Upper lobe of left lung (tissue), 6 donors: ENCODE results near the gene RBM18. TPM values are rescaled to one million over a fixed set of nuclear protein-coding genes. Genes with fewer than 3 reads are reported as not detected.

Experiments
- ATAC-seq, 2 donors: fragments of 200-7000 bp; cut with Tn5 transposase; one replicate each; pipeline ENCODE4 v1.9.1; 2022; ENCODE audit warnings: mild to moderate bottlenecking in 2 of 2, moderate library complexity in 2 of 2; ENCODE audit not compliant: low FRiP score in 2 of 2
- DNase-seq, 2 donors: peaks; one replicate each; pipeline ENCODE4 v3.0.0-alpha.2; 2019 to 2020
- H3K27ac ChIP-seq, 4 donors: fragments of 200-600 bp; sonication (generic); one replicate each; pipeline ENCODE4 v1.5.1; 2016 to 2019
- H3K27me3 ChIP-seq, 4 donors: fragments of 200-600 bp; sonication (generic); one replicate each; pipeline ENCODE4 v1.5.1; 2017 to 2019
- H3K36me3 ChIP-seq, 4 donors: fragments of 200-600 bp; sonication (generic); one replicate each; pipeline ENCODE4 v1.5.1; 2016 to 2019
- H3K4me1 ChIP-seq, 4 donors: fragments of 200-600 bp; sonication (generic); one replicate each; pipeline ENCODE4 v1.5.1; 2018 to 2019
- H3K4me3 ChIP-seq, 4 donors: fragments of 200-600 bp; sonication (generic); one replicate each; pipeline ENCODE4 v1.5.1; 2017 to 2019; ENCODE audit warnings: mild to moderate bottlenecking in 2 of 4, moderate library complexity in 1 of 4
- H3K9me3 ChIP-seq, 4 donors: fragments of 200-600 bp; sonication (generic); one replicate each; pipeline ENCODE4 v1.5.1; 2018 to 2019
- CTCF ChIP-seq, 6 experiments: fragments of 450-650 bp in 4 of 6; fragments of 200-600 bp in 2 of 6; sonication (generic) in 2 of 6; IDR thresholded peaks; one replicate each; pipeline ENCODE4 v1.5.1; 2016 to 2019; ENCODE audit warnings: antibody characterized with exemption in 6 of 6
- EP300 ChIP-seq, 4 donors: sonication (generic); formaldehyde crosslinking; IDR thresholded peaks; one replicate each; pipeline ENCODE4 v1.5.1; 2017; ENCODE audit warnings: antibody characterized with exemption in 4 of 4, control low read depth in 2 of 4
- POLR2A ChIP-seq, 4 donors: fragments of 450-650 bp; IDR thresholded peaks; one replicate each; pipeline ENCODE4 v1.5.1; 2016 to 2017; ENCODE audit warnings: antibody characterized with exemption in 4 of 4, mild to moderate bottlenecking in 2 of 4
- POLR2AphosphoS5 ChIP-seq, 2 donors: sonication (generic); formaldehyde crosslinking; IDR thresholded peaks; one replicate each; pipeline ENCODE4 v1.5.1; 2017; ENCODE audit warnings: antibody characterized with exemption in 2 of 2
- WGBS, 2 donors: methylation state at CpG; one replicate each; pipeline ENCODE4 v1.1.5; 2017 to 2018; 5-methylcytosine and 5-hydroxymethylcytosine counted together
- total RNA-seq, 6 donors: library from RNA; depleted of rRNA in 4 of 6; stranded (reverse); fragments of >200 nt in 4 of 6; gene quantifications; one replicate each; pipeline versions ENCODE4 v1.1.0 to v1.2.1, GENCODE V29; 2016 to 2021
- donor health status: DM: no; HTN: no; CAD: no; lungs with moderate emphysema.
- donor health status: DM: no; HTN: yes; CAD: no; lungs with severe emphysema.

Gene RBM18
- total RNA-seq, 6 donors from 2014 or later = 3.0 to 19.9 (median 11.8) TPM

GRCh38 chr9:122212473-122213004, 52.1 kb downstream of the RBM18 start:
- DNase-seq (no peak), ATAC-seq (no peak)
- no peaks in the 10 kb centered on the region for H3K9me3 ChIP-seq
- H3K27me3 ChIP-seq = peaks cover 0 to 18% (median 10%) of the 10 kb centered on the region in 4 donors
- TF ChIP-seq EP300 (IDR thresholded peaks at IDR 0.05) (no peak), POLR2AphosphoS5 (IDR thresholded peaks at IDR 0.05) (no peak), POLR2A (IDR thresholded peaks at IDR 0.05) (no peak), CTCF (IDR thresholded peaks at IDR 0.05) (no peak)
- no peak overlapping the region for H3K27ac ChIP-seq
- no peak overlapping the region for H3K4me3 ChIP-seq
- peaks cover 11 to 15% (median 13%) of the 10 kb centered on the region in 4 donors for H3K4me1 ChIP-seq
- no peaks in the 10 kb centered on the region for H3K36me3 ChIP-seq
- whole genome bisulfite sequencing, 2 donors = 84 to 90% methylated on average over 7 of the region's 7 CpGs

- ATAC-seq (peak in 1 of 2 donors; percentile 3), DNase-seq (peak in 1 of 2 donors; percentile 49)
- H3K36me3 ChIP-seq = no peaks in the 10 kb centered on the region
- no peak for TF ChIP-seq EP300 (IDR thresholded peaks at IDR 0.05)
- 86% methylated on average over 8 to 12 of the region's 12 CpGs for WGBS, 2 donors
- H3K4me1 ChIP-seq = peaks cover 11 to 14% (median 13%) of the 10 kb centered on the region in 4 donors
- H3K27me3 ChIP-seq = peaks cover 0 to 17% (median 10%) of the 10 kb centered on the region in 4 donors
- no peak overlapping the region for H3K27ac ChIP-seq
- no peak overlapping the region for H3K4me3 ChIP-seq
- H3K9me3 ChIP-seq = no peaks in the 10 kb centered on the region
Measured at GRCh38 chr9:122209451-122209850, 55.2 kb downstream of the RBM18 start.

GRCh38 chr9:122207096-122207495, 57.5 kb downstream of the RBM18 start:
- Histone ChIP-seq H3K9me3 (no peaks in the 10 kb centered on the region), H3K27ac (no peak overlapping the region), H3K4me1 (no peaks in the 10 kb centered on the region), H3K4me3 (no peak overlapping the region), H3K36me3 (no peaks in the 10 kb centered on the region), H3K27me3 (no peaks in the 10 kb centered on the region)
- DNase-seq (no peak), ATAC-seq (no peak)
- TF ChIP-seq CTCF (IDR thresholded peaks at IDR 0.05) (no peak), EP300 (IDR thresholded peaks at IDR 0.05) (no peak), POLR2A (IDR thresholded peaks at IDR 0.05) (no peak), POLR2AphosphoS5 (IDR thresholded peaks at IDR 0.05) (no peak)
- WGBS, 2 donors = 72 to 82% methylated on average over 9 of the region's 9 CpGs

- no peak for DNase-seq
- Histone ChIP-seq H3K27ac (no peak overlapping the region), H3K36me3 (no peaks in the 10 kb centered on the region), H3K27me3 (no peaks in the 10 kb centered on the region), H3K9me3 (no peaks in the 10 kb centered on the region), H3K4me1 (no peaks in the 10 kb centered on the region), H3K4me3 (no peak overlapping the region)
- 87 to 91% methylated on average over 9 of the region's 9 CpGs for WGBS, 2 donors
- no peak for ATAC-seq
- TF ChIP-seq POLR2AphosphoS5 (IDR thresholded peaks at IDR 0.05) = no peak
- TF ChIP-seq POLR2A (IDR thresholded peaks at IDR 0.05) = no peak
- no peak for TF ChIP-seq CTCF (IDR thresholded peaks at IDR 0.05)
- no peak for TF ChIP-seq EP300 (IDR thresholded peaks at IDR 0.05)
Measured at GRCh38 chr9:122206118-122207046, 58.3 kb downstream of the RBM18 start.

GRCh38 chr9:122205176-122205575, 59.5 kb downstream of the RBM18 start:
- TF ChIP-seq POLR2A (IDR thresholded peaks at IDR 0.05) (no peak), POLR2AphosphoS5 (IDR thresholded peaks at IDR 0.05) (no peak), EP300 (IDR thresholded peaks at IDR 0.05) (no peak), CTCF (IDR thresholded peaks at IDR 0.05) (no peak)
- 87 to 92% methylated on average over 6 to 8 of the region's 8 CpGs for WGBS, 2 donors
- H3K27ac ChIP-seq = no peak overlapping the region
- no peaks in the 10 kb centered on the region for H3K36me3 ChIP-seq
- no peaks in the 10 kb centered on the region for H3K4me1 ChIP-seq
- no peaks in the 10 kb centered on the region for H3K9me3 ChIP-seq
- ATAC-seq (no peak), DNase-seq (no peak)
- H3K27me3 ChIP-seq = no peaks in the 10 kb centered on the region
- H3K4me3 ChIP-seq = no peak overlapping the region
